ENCODE data around the gene TEAD4.

- TF ChIP-seq SP1 (IDR thresholded peaks at IDR 0.05) (no peak), FOXM1 (IDR thresholded peaks at IDR 0.05; ENCODE audit: borderline replicate concordance) (no peak), NFRKB (IDR thresholded peaks at IDR 0.05) (no peak), FOXK2 (IDR thresholded peaks at IDR 0.05) (no peak), TARDBP (IDR thresholded peaks at IDR 0.05) (no peak), ARNT (IDR thresholded peaks at IDR 0.05) (no peak), SUZ12 (IDR thresholded peaks at IDR 0.05) (no peak), ELF4 (IDR thresholded peaks at IDR 0.05) (no peak), LEF1 (IDR thresholded peaks at IDR 0.05; ENCODE audit: borderline replicate concordance) (no peak), BHLHE40 (IDR thresholded peaks at IDR 0.05; ENCODE audit: borderline replicate concordance) (no peak)
These were observed 79.8 kb downstream of the TEAD4 start for GRCh38 chr12:3038926-3039510.
